ENCODE measurements around the gene NOX3.
"Not testable (repeated sequence)": the region's sequence is repeated elsewhere in the genome, so short reads cannot be mapped to it uniquely, and the experiment has no call there.

NOX3 gene

GRCh38 chr6:155362968-155363632 is 92.5 kb downstream of the NOX3 start:
- DNase-seq = not testable (repeated sequence)

GRCh38 chr6:155354167-155354566 is 101.5 kb downstream of the NOX3 start:
- no peak for DNase-seq

GRCh38 chr6:155352811-155353210 is 102.8 kb downstream of the NOX3 start:
- DNase-seq = no peak

GRCh38 chr6:155352130-155352420 is 103.6 kb downstream of the NOX3 start:
- DNase-seq = no peak

GRCh38 chr6:155351273-155352129 is 104.1 kb downstream of the NOX3 start:
- no peak for DNase-seq

GRCh38 chr6:155349956-155350355 is 105.7 kb downstream of the NOX3 start:
- DNase-seq = no peak

GRCh38 chr6:155349129-155349528 is 106.5 kb downstream of the NOX3 start:
- no peak for DNase-seq

GRCh38 chr6:155347800-155348199 is 107.8 kb downstream of the NOX3 start:
- no peak for DNase-seq

- no peak for DNase-seq
These were observed 108.7 kb downstream of the NOX3 start for GRCh38 chr6:155346957-155347356.
